ENCODE measurements around the gene ALX1. TPM values are rescaled to one million over a fixed set of nuclear protein-coding genes. Genes with fewer than 3 reads are reported as not detected.

Gene ALX1
- total and polyA plus RNA-seq, 2 of the 4 experiments (the other 2 are of a cell fraction) = not detected

GRCh38 chr12:85329913-85330312, 49.9 kb downstream of the ALX1 start:
- no peak overlapping the region for H2BK15ac ChIP-seq (ENCODE audit: low read depth, low read length)
- H3K9ac ChIP-seq (ENCODE audit: low read depth, low read length) = no peak overlapping the region
- no peak overlapping the region for H3K4me3 ChIP-seq (ENCODE audit: insufficient read depth, low read depth, low read length)
- H3K4me1 ChIP-seq (ENCODE audit: control insufficient read depth, insufficient read depth, low read length) = no peaks in the 10 kb centered on the region
- H3K14ac ChIP-seq (replicated peaks; ENCODE audit: low read depth, low read length) = no peak overlapping the region
- in situ Hi-C loops (cut with MboI; ENCODE audit: low sequenced_read_pairs) = no loop called here
- no peak overlapping the region for H4K8ac ChIP-seq (ENCODE audit: low read depth in 2 of 2, low read length in 2 of 2)
- no peak overlapping the region for H2AK9ac ChIP-seq (replicated peaks; ENCODE audit: low read depth, low read length, poor library complexity)
- no peak overlapping the region for H3K23ac ChIP-seq (ENCODE audit: low read depth, low read length)
- no peak overlapping the region for H4K5ac ChIP-seq (ENCODE audit: low read depth, low read length)
- H3K79me1 ChIP-seq (ENCODE audit: low read depth in 1 of 2, low read length in 2 of 2) = no peaks in the 10 kb centered on the region
- H3K4me2 ChIP-seq (ENCODE audit: low read depth, low read length) = no peak overlapping the region
- no peak for ATAC-seq (ENCODE audit: low read depth)
- H4K20me1 ChIP-seq (ENCODE audit: insufficient read depth, low read length) = no peaks in the 10 kb centered on the region
- no peak overlapping the region for H3K27ac ChIP-seq (ENCODE audit: insufficient read depth, low read length)
- TF ChIP-seq MAZ (IDR thresholded peaks at IDR 0.05; ENCODE audit: borderline replicate concordance, low read depth, low read length) (no peak), POLR2A (IDR thresholded peaks at IDR 0.05; ENCODE audit: low read depth, low read length) (no peak), BHLHE40 (IDR thresholded peaks at IDR 0.05; ENCODE audit: low read depth, low read length) (no peak), NFE2L2 (IDR thresholded peaks at IDR 0.05; ENCODE audit: low read depth, low read length) (no peak), FOS (IDR thresholded peaks at IDR 0.05; ENCODE audit: low read depth, low read length) (no peak), MAFK (IDR thresholded peaks at IDR 0.05; ENCODE audit: low read depth, low read length) (peak; percentile 19; the same call in 1 of the 2 replicates), RAD21 (IDR thresholded peaks at IDR 0.05; ENCODE audit: low read length) (no peak)
- TF ChIP-seq, protein P1, sequence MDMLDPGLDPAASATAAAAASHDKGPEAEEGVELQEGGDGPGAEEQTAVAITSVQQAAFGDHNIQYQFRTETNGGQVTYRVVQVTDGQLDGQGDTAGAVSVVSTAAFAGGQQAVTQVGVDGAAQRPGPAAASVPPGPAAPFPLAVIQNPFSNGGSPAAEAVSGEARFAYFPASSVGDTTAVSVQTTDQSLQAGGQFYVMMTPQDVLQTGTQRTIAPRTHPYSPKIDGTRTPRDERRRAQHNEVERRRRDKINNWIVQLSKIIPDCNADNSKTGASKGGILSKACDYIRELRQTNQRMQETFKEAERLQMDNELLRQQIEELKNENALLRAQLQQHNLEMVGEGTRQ (IDR thresholded peaks at IDR 0.05; ENCODE audit: low read depth, low read length) = no peak
- no peak overlapping the region for H2BK120ac ChIP-seq (ENCODE audit: low read depth, low read length)
- no peak overlapping the region for H2AFZ ChIP-seq (replicated peaks; ENCODE audit: low read length, poor library complexity)
- no peak overlapping the region for H3K56ac ChIP-seq (ENCODE audit: extremely low read depth, insufficient read depth, low read length)
- no peak overlapping the region for H3K4ac ChIP-seq (ENCODE audit: low read depth, low read length)
- H3K36me3 ChIP-seq (ENCODE audit: control insufficient read depth, insufficient read depth, low read length) = no peaks in the 10 kb centered on the region
- no peak overlapping the region for H2BK20ac ChIP-seq (ENCODE audit: low read depth, low read length)
- ChIA-PET POLR2A (ENCODE audit: unreplicated experiment) (no interaction called here), CTCF (interaction anchor here (0.8 kb wide), 1 partner anchor 24 kb away, joined by 3 read pairs; no protein-coding TSS in a partner anchor)
- H3K27me3 ChIP-seq (ENCODE audit: control insufficient read depth, insufficient read depth, low read length) = no peaks in the 10 kb centered on the region
- no peak overlapping the region for H2AK5ac ChIP-seq (ENCODE audit: low read depth, low read length)
- no peaks in the 10 kb centered on the region for H3K9me1 ChIP-seq (ENCODE audit: insufficient read depth, low read length)
- DNase-seq = no peak
- no CpG with 5 or more reads among the region's 2 CpGs for WGBS, 2 experiments (ENCODE audit: extremely low coverage in 2 of 2, insufficient read length in 1 of 2)
- no peak overlapping the region for H4K91ac ChIP-seq (ENCODE audit: insufficient read depth, low read depth, low read length)
- no peaks in the 10 kb centered on the region for H3K9me3 ChIP-seq (ENCODE audit: control insufficient read depth, insufficient read depth, low read length)
- BruUV-seq (replicated peaks) = no TSS peak
- intact Hi-C loops (cut with micrococcal nuclease) = loop anchor here (10.0 kb wide), 1 partner anchor 1145 kb away; no protein-coding TSS in a partner anchor
- dilution Hi-C loops (cut with HindIII; ENCODE audit: low sequenced_read_pairs, unreplicated experiment) = no loop called here
- no peak overlapping the region for H3K18ac ChIP-seq (ENCODE audit: low read depth, low read length)
- no peak overlapping the region for H2BK5ac ChIP-seq (ENCODE audit: low read depth, low read length, poor library complexity, severe bottlenecking)
